GM20000 (cell line): Measurements from ENCODE around the gene PPP2R5C.
"Not testable (repeated sequence)": the region's sequence is repeated elsewhere in the genome, so short reads cannot be mapped to it uniquely, and the experiment has no call there.

Experiments
- DNase-seq: peaks from one replicate; pipeline ENCODE4 v3.0.0; 2012; ENCODE audit warnings: low spot score
- CTCF ChIP-seq: IDR thresholded peaks from 2 replicates; pipeline ENCODE4 v1.5.1; 2012; ENCODE audit warnings: mild to moderate bottlenecking, control low read depth; ENCODE audit errors: extremely low read depth, missing control alignments

PPP2R5C gene

GRCh38 chr14:101761032-101761880 lies at the start of gene PPP2R5C:
TSS of gene PPP2R5C (plus strand) at chr14:101761709. CDS start at chr14:101761894, 185 bp downstream.
- no peak for TF ChIP-seq CTCF
- DNase-seq, result peak; percentile 98

- DNase-seq, result not testable (repeated sequence)
Measured at GRCh38 chr14:101711857-101712233, 49.7 kb upstream of the PPP2R5C start.

GRCh38 chr14:101712341-101712740 lies 49.2 kb upstream of the PPP2R5C start:
- DNase-seq, result not testable (repeated sequence)

GRCh38 chr14:101713091-101713490 lies 48.4 kb upstream of the PPP2R5C start:
- DNase-seq, result not testable (repeated sequence)

- TF ChIP-seq CTCF, result no peak
- no peak for DNase-seq
Measured at GRCh38 chr14:101713621-101714349, 47.7 kb upstream of the PPP2R5C start.

GRCh38 chr14:101714394-101714793 lies 47.1 kb upstream of the PPP2R5C start:
- no peak for DNase-seq
- TF ChIP-seq CTCF, result no peak

- DNase-seq, result no peak
- no peak for TF ChIP-seq CTCF
Measured at GRCh38 chr14:101715210-101716076, 46.1 kb upstream of the PPP2R5C start.

- DNase-seq, result no peak
- no peak for TF ChIP-seq CTCF
Measured at GRCh38 chr14:101716077-101716950, 45.2 kb upstream of the PPP2R5C start.
